HCT116 (cell line): ENCODE measurements around the gene ARHGEF17. TPM values are rescaled to one million over a fixed set of nuclear protein-coding genes. Genes with fewer than 3 reads are reported as not detected.

Experiments
- ATAC-seq: fragments of 200-7000 bp; cut with Tn5 transposase; 2 replicates; pipeline ENCODE4 v1.9.1; 2020; ENCODE audit warnings: mild to moderate bottlenecking, moderate library complexity
- BruUV-seq: library from RNA; stranded (reverse); fragments of 400-500 nt; replicated peaks from 2 replicates; lab custom pipeline; 2021; lab: Mats Ljungman, UMichigan
- CTCF ChIA-PET: fragments of 300-600 bp; sonication (Branson Sonifier 250); formaldehyde crosslinking; loops from one replicate; lab custom pipeline; 2021; ENCODE audit warnings: antibody characterized with exemption; lab: Charles Lee
- POLR2A ChIA-PET: fragments of 300-600, 350-600 bp; sonication (Branson Sonifier 250); formaldehyde crosslinking; loops from one replicate; lab custom pipeline; 2021; ENCODE audit warnings: antibody characterized with exemption; lab: Charles Lee
- RAD21 ChIA-PET, 2 experiments: fragments of 300-600 bp; sonication (Branson Sonifier 250); formaldehyde crosslinking; loops; one replicate each; lab custom pipeline; 2023; ENCODE audit warnings: low total read pairs in 2 of 2; ENCODE audit not compliant: uncharacterized antibody in 2 of 2, unreplicated experiment in 2 of 2, low non-redundant PET in 1 of 2; lab: Charles Lee
- DNase-seq: peaks from one replicate; pipeline ENCODE4 v3.0.0-alpha.2; 2010; ENCODE audit warnings: low read depth, low spot score
- H2AFZ ChIP-seq: fragments of 200-600 bp; shearing (Covaris generic), sonication (generic); 2 replicates; pipeline ENCODE4 v1.6.1; 2017; ENCODE audit warnings: low read depth, mixed run types, mixed read lengths, antibody characterized with exemption, low read length; ENCODE audit not compliant: poor library complexity, severe bottlenecking
- H3K27ac ChIP-seq: 2 replicates; pipeline ENCODE4 v1.5.1; 2012; ENCODE audit warnings: low read depth, low read length
- H3K27me3 ChIP-seq: fragments of 200-600 bp; sonication (generic); 2 replicates; pipeline ENCODE4 v1.6.1; 2016; ENCODE audit warnings: mixed run types, low read length, mixed read lengths; ENCODE audit not compliant: insufficient read depth
- H3K36me3 ChIP-seq, 2 experiments: fragments of 200-500 bp in 1 of 2; fragments of 200-600 bp in 1 of 2; sonication (Bioruptor generic) in 1 of 2; sonication (generic) in 1 of 2; 2 replicates each; pipeline versions ENCODE4 v1.5.1 to v1.6.1; 2014 to 2016; ENCODE audit warnings: low read length in 2 of 2, inconsistent platforms in 1 of 2, mixed read lengths in 1 of 2, mixed run types in 1 of 2; ENCODE audit not compliant: insufficient read depth in 2 of 2, control insufficient read depth in 1 of 2
- H3K4me1 ChIP-seq, 2 experiments: fragments of 200-600 bp in 1 of 2; sonication (generic) in 1 of 2; 2 replicates each; pipeline versions ENCODE4 v1.5.1 to v1.6.1; 2012 to 2017; ENCODE audit warnings: low read length in 2 of 2, inconsistent platforms in 1 of 2, mild to moderate bottlenecking in 1 of 2, mixed read lengths in 1 of 2, mixed run types in 1 of 2, moderate library complexity in 1 of 2; ENCODE audit not compliant: insufficient read depth in 2 of 2, control insufficient read depth in 1 of 2
- H3K4me2 ChIP-seq: fragments of 200-600 bp; sonication (generic); 2 replicates; pipeline ENCODE4 v1.6.1; 2017; ENCODE audit warnings: mixed run types, low read length, mixed read lengths
- H3K4me3 ChIP-seq, 2 experiments: fragments of 200-600 bp in 1 of 2; sonication (generic) in 1 of 2; replicated peaks in 1 of 2; 2 replicates each; pipeline ENCODE4 v1.5.1; 2011 to 2016; ENCODE audit warnings: low read length in 2 of 2, control low read depth in 1 of 2, low read depth in 1 of 2, mild to moderate bottlenecking in 1 of 2, mixed read lengths in 1 of 2, mixed run types in 1 of 2
- H3K79me2 ChIP-seq: fragments of 200-600 bp; sonication (generic); 2 replicates; pipeline ENCODE4 v1.6.1; 2017; ENCODE audit warnings: mild to moderate bottlenecking, mixed run types, low read length, moderate library complexity, mixed read lengths; ENCODE audit not compliant: insufficient read depth
- H3K9ac ChIP-seq: fragments of 200-600 bp; sonication (generic); 2 replicates; pipeline ENCODE4 v1.6.1; 2016; ENCODE audit warnings: low read length, mixed read lengths
- H3K9me2 ChIP-seq: fragments of 200-600 bp; sonication (generic), shearing (Covaris generic); 2 replicates; pipeline ENCODE4 v1.6.1; 2017; ENCODE audit warnings: mixed run types, mild to moderate bottlenecking, moderate library complexity; ENCODE audit not compliant: insufficient read depth
- H3K9me3 ChIP-seq, 2 experiments: fragments of 200-500 bp in 1 of 2; fragments of 200-600 bp in 1 of 2; sonication (Bioruptor generic) in 1 of 2; sonication (generic) in 1 of 2; 2 replicates each; pipeline ENCODE4 v1.6.1; 2014 to 2017; ENCODE audit warnings: low read length in 2 of 2, mixed read lengths in 2 of 2, inconsistent platforms in 1 of 2, low read depth in 1 of 2, mild to moderate bottlenecking in 1 of 2, mixed run types in 1 of 2, moderate library complexity in 1 of 2; ENCODE audit not compliant: control insufficient read depth in 1 of 2, insufficient read depth in 1 of 2
- H4K20me1 ChIP-seq: fragments of 200-600 bp; sonication (generic), shearing (Covaris generic); 2 replicates; pipeline ENCODE4 v1.6.1; 2017; ENCODE audit warnings: mixed run types, mild to moderate bottlenecking, moderate library complexity; ENCODE audit not compliant: insufficient read depth
- ATF3 ChIP-seq: IDR thresholded peaks from 2 replicates; pipeline ENCODE4 v1.6.1; 2012
- CEBPB ChIP-seq: IDR thresholded peaks from 2 replicates; pipeline ENCODE4 v1.6.1; 2012; ENCODE audit warnings: low read depth
- CTCF ChIP-seq, 3 experiments: fragments of 200-600 bp in 1 of 3; sonication (generic) in 1 of 3; IDR thresholded peaks in 2 of 3; conservative IDR thresholded peaks in 1 of 3; 2 replicates each; pipeline ENCODE4 v1.5.1; 2012 to 2017; ENCODE audit warnings: low read depth in 2 of 3, low read length in 2 of 3, antibody characterized with exemption in 1 of 3, borderline replicate concordance in 1 of 3, control low read depth in 1 of 3, mild to moderate bottlenecking in 1 of 3, mixed read lengths in 1 of 3, mixed run types in 1 of 3, moderate library complexity in 1 of 3; ENCODE audit not compliant: insufficient read depth in 1 of 3
- EGR1 ChIP-seq: IDR thresholded peaks from 2 replicates; pipeline ENCODE4 v1.6.1; 2012; ENCODE audit warnings: low read depth
- ELF1 ChIP-seq: IDR thresholded peaks from 2 replicates; pipeline ENCODE4 v1.6.1; 2012; ENCODE audit warnings: low read depth, borderline replicate concordance
- EZH2phosphoT487 ChIP-seq: fragments of 200-600 bp; IDR thresholded peaks from 2 replicates; pipeline ENCODE4 v1.6.1; 2018; ENCODE audit warnings: antibody characterized with exemption, borderline replicate concordance
- FOSL1 ChIP-seq: IDR thresholded peaks from 2 replicates; pipeline ENCODE4 v1.6.1; 2012; ENCODE audit warnings: low read depth
- RAD21 ChIP-seq: IDR thresholded peaks from 2 replicates; pipeline ENCODE4 v1.6.1; 2012; ENCODE audit warnings: low read depth, mild to moderate bottlenecking
- REST ChIP-seq: IDR thresholded peaks from 2 replicates; pipeline ENCODE4 v1.6.1; 2012; ENCODE audit warnings: low read depth
- YY1 ChIP-seq: IDR thresholded peaks from 2 replicates; pipeline ENCODE4 v1.6.1; 2011; ENCODE audit warnings: low read length, low read depth, moderate library complexity, mild to moderate bottlenecking; ENCODE audit not compliant: insufficient replicate concordance; ENCODE audit errors: extremely low read depth
- ZBTB33 ChIP-seq: IDR thresholded peaks from 2 replicates; pipeline ENCODE4 v1.6.1; 2011; ENCODE audit warnings: mild to moderate bottlenecking, low read length, moderate library complexity; ENCODE audit not compliant: insufficient replicate concordance; ENCODE audit errors: extremely low read depth
- ZFX ChIP-seq: fragments of 450-650 bp; IDR thresholded peaks from 2 replicates; pipeline ENCODE4 v1.6.1; 2017
- ZNF274 ChIP-seq: fragments of 200-500 bp; sonication (Bioruptor generic); IDR thresholded peaks from 2 replicates; pipeline ENCODE4 v1.6.1; 2014; ENCODE audit warnings: mild to moderate bottlenecking, low read depth, low read length, inconsistent platforms
- intact Hi-C: fragments of 100-400 bp; cut with micrococcal nuclease; formaldehyde crosslinking; loops from 2 replicates; pipeline ENCODE4 v1.10.0; 2022
- total RNA-seq: library from RNA; stranded (reverse); gene quantifications from one replicate; pipeline ENCODE4 v1.2.1, GENCODE V29; 2021; ENCODE audit not compliant: unreplicated experiment

ARHGEF17 gene
- total RNA-seq, 1 experiment from 2014 or later, result 18.2 TPM

GRCh38 chr11:73386546-73386945, 78.5 kb downstream of the ARHGEF17 start:
- ChIA-PET CTCF (interaction anchor here (1.9 kb wide), 1 partner anchor 35 kb away, joined by 6 read pairs; no protein-coding TSS in a partner anchor), POLR2A (no interaction called here), RAD21 (no interaction called here)
- Histone ChIP-seq H3K9me3 (no peaks in the 10 kb centered on the region), H3K79me2 (peaks cover 90% of the 10 kb centered on the region), H3K9me2 (no peaks in the 10 kb centered on the region), H2AFZ (no peak overlapping the region), H4K20me1 (no peaks in the 10 kb centered on the region), H3K4me2 (no peak overlapping the region), H3K9ac (no peak overlapping the region), H3K4me1 (peaks cover 7 to 46% of the 10 kb centered on the region in 2 experiments; a peak in 3 of 4 replicates), H3K27ac (no peak overlapping the region; the same call in 1 of the 2 replicates), H3K36me3 (peaks cover 0 to 3% of the 10 kb centered on the region in 2 experiments; a peak in 1 of 4 replicates), H3K4me3 (no peak overlapping the region), H3K27me3 (no peaks in the 10 kb centered on the region)
- ATAC-seq (no peak), DNase-seq (no peak)
- TF ChIP-seq ELF1 (no peak), REST (no peak), RAD21 (no peak), CEBPB (no peak), ATF3 (no peak), EZH2phosphoT487 (no peak), YY1 (no peak), ZBTB33 (no peak), EGR1 (no peak), ZNF274 (no peak), FOSL1 (no peak), ZFX (no peak), CTCF (IDR thresholded peaks at IDR 0.05 in 2 of 3, conservative IDR thresholded peaks at IDR 0.05 in 1 of 3; ENCODE audit: borderline replicate concordance in 1 of 3, insufficient read depth in 1 of 3, low read depth in 2 of 3, low read length in 2 of 3) (no peak)
- BruUV-seq, result no TSS peak
- intact Hi-C loops, result no loop called here
